ENCODE results near the gene ITGB1BP1. TPM values are rescaled to one million over a fixed set of nuclear protein-coding genes. Genes with fewer than 3 reads are reported as not detected.

ITGB1BP1 gene
- total and polyA plus RNA-seq, 2 of the 13 experiments (the other 11 are each of a cell fraction or from before 2014, with no cell fraction given): 106 to 108 TPM

DNA sequence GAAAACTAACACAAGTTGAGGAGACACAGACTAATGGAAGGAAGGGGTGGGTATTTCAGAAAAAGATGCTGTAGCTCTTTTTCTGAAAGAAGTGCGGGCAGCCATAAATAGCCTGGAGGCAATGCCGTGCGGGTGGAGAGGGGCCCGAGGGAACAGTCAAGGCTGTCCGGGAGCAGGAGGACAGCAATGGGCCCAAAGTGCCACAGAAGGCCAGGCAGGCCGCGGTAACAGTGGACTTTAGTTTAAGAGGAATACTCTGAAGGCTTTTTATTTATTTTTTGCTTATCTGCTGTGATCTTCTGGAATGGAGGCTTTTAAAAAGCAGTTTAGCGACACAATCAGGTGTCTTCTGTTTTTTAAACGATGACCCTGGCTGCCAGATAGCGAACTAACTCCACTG lies 2.8 kb downstream of the ITGB1BP1 start (continued):
- TF ChIP-seq MBNL3 (CRISPR knock-in tag; conservative IDR thresholded peaks at IDR 0.05) (no peak), ZFY (CRISPR knock-in tag; IDR thresholded peaks at IDR 0.05) (peak; percentile 70), KDM3A (CRISPR knock-in tag; IDR thresholded peaks at IDR 0.05; ENCODE audit: low read depth) (0 out of 2 replicates have a peak, but pooled peaks have one; percentile 29), RXRB (CRISPR knock-in tag; IDR thresholded peaks at IDR 0.05; ENCODE audit: borderline replicate concordance) (no peak), PITX1 (CRISPR knock-in tag; IDR thresholded peaks at IDR 0.05) (0 out of 2 replicates have a peak, but pooled peaks have one; percentile 41), SMARCE1 (IDR thresholded peaks at IDR 0.05; ENCODE audit: borderline replicate concordance) (no peak), ZNF274 (CRISPR knock-in tag; IDR thresholded peaks at IDR 0.05) (peak; percentile 22; the same call in 1 of the 2 replicates), SAP130 (CRISPR knock-in tag; IDR thresholded peaks at IDR 0.05; ENCODE audit: low read depth) (peak; percentile 17; the same call in 1 of the 2 replicates), GATAD1 (CRISPR knock-in tag; IDR thresholded peaks at IDR 0.05) (peak; percentile 42; the same call in 1 of the 2 replicates), ISL2 (CRISPR knock-in tag; IDR thresholded peaks at IDR 0.05) (peak; percentile 31; the same call in 1 of the 2 replicates), ZNF552 (CRISPR knock-in tag; IDR thresholded peaks at IDR 0.05; ENCODE audit: borderline replicate concordance) (0 out of 2 replicates have a peak, but pooled peaks have one; percentile 32), ZNF598 (CRISPR knock-in tag; IDR thresholded peaks at IDR 0.05; ENCODE audit: borderline replicate concordance) (peak; percentile 45; the same call in 1 of the 2 replicates), SOX13 (IDR thresholded peaks at IDR 0.05) (no peak), SOX13 (CRISPR knock-in tag; conservative IDR thresholded peaks at IDR 0.05 in 1 of 2, IDR thresholded peaks at IDR 0.05 in 1 of 2) (0 out of 4 replicates have a peak, but pooled peaks of 1 of the 2 experiments have one; percentile 23), PPARG (CRISPR knock-in tag; conservative IDR thresholded peaks at IDR 0.05) (0 out of 2 replicates have a peak, but pooled peaks have one; percentile 28), KAT7 (CRISPR knock-in tag; IDR thresholded peaks at IDR 0.05; ENCODE audit: borderline replicate concordance) (0 out of 2 replicates have a peak, but pooled peaks have one; percentile 51), ZMYM3 (CRISPR knock-in tag; IDR thresholded peaks at IDR 0.05) (peak; percentile 52; the same call in 1 of the 2 replicates)
- TF ChIP-seq, protein P1, sequence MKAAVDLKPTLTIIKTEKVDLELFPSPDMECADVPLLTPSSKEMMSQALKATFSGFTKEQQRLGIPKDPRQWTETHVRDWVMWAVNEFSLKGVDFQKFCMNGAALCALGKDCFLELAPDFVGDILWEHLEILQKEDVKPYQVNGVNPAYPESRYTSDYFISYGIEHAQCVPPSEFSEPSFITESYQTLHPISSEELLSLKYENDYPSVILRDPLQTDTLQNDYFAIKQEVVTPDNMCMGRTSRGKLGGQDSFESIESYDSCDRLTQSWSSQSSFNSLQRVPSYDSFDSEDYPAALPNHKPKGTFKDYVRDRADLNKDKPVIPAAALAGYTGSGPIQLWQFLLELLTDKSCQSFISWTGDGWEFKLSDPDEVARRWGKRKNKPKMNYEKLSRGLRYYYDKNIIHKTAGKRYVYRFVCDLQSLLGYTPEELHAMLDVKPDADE (CRISPR knock-in tag; IDR thresholded peaks at IDR 0.05): no peak
- TF ChIP-seq, protein P2, sequence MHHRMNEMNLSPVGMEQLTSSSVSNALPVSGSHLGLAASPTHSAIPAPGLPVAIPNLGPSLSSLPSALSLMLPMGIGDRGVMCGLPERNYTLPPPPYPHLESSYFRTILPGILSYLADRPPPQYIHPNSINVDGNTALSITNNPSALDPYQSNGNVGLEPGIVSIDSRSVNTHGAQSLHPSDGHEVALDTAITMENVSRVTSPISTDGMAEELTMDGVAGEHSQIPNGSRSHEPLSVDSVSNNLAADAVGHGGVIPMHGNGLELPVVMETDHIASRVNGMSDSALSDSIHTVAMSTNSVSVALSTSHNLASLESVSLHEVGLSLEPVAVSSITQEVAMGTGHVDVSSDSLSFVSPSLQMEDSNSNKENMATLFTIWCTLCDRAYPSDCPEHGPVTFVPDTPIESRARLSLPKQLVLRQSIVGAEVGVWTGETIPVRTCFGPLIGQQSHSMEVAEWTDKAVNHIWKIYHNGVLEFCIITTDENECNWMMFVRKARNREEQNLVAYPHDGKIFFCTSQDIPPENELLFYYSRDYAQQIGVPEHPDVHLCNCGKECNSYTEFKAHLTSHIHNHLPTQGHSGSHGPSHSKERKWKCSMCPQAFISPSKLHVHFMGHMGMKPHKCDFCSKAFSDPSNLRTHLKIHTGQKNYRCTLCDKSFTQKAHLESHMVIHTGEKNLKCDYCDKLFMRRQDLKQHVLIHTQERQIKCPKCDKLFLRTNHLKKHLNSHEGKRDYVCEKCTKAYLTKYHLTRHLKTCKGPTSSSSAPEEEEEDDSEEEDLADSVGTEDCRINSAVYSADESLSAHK (CRISPR knock-in tag; IDR thresholded peaks at IDR 0.05; ENCODE audit: borderline replicate concordance): no peak
- TF ChIP-seq, protein P3, sequence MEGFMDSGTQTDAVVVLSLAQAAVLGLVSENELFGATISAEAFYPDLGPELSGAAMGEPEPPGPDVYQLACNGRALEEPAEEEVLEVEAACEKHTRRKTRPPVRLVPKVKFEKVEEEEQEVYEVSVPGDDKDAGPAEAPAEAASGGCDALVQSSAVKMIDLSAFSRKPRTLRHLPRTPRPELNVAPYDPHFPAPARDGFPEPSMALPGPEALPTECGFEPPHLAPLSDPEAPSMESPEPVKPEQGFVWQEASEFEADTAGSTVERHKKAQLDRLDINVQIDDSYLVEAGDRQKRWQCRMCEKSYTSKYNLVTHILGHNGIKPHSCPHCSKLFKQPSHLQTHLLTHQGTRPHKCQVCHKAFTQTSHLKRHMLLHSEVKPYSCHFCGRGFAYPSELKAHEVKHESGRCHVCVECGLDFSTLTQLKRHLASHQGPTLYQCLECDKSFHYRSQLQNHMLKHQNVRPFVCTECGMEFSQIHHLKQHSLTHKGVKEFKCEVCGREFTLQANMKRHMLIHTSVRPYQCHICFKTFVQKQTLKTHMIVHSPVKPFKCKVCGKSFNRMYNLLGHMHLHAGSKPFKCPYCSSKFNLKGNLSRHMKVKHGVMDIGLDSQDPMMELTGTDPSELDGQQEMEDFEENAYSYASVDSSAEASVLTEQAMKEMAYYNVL (CRISPR knock-in tag; IDR thresholded peaks at IDR 0.05; ENCODE audit: borderline replicate concordance): peak; percentile 44; the same call in 1 of the 2 replicates
- TF ChIP-seq, protein P4, sequence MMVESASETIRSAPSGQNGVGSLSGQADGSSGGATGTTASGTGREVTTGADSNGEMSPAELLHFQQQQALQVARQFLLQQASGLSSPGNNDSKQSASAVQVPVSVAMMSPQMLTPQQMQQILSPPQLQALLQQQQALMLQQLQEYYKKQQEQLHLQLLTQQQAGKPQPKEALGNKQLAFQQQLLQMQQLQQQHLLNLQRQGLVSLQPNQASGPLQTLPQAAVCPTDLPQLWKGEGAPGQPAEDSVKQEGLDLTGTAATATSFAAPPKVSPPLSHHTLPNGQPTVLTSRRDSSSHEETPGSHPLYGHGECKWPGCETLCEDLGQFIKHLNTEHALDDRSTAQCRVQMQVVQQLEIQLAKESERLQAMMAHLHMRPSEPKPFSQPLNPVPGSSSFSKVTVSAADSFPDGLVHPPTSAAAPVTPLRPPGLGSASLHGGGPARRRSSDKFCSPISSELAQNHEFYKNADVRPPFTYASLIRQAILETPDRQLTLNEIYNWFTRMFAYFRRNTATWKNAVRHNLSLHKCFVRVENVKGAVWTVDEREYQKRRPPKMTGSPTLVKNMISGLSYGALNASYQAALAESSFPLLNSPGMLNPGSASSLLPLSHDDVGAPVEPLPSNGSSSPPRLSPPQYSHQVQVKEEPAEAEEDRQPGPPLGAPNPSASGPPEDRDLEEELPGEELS (CRISPR knock-in tag; IDR thresholded peaks at IDR 0.05): peak; percentile 57

All from HepG2 (cell line).